ENCODE data around the gene NUB1.

The NUB1 gene

GRCh38 chr7:151366880-151367222 lies 25.2 kb downstream of the NUB1 start:
- Histone ChIP-seq H3K36me3 (peaks cover 24 to 52% (median 40%) of the 10 kb centered on the region in 11 experiments), H3K4me2 (peak overlapping the region in 2 of 11 experiments; percentile 52 to 69; a peak in 3 of 22 replicates), H3K4me3 (no peak overlapping the region), H4K20me1 (peaks cover 0 to 14% (median 0%) of the 10 kb centered on the region in 11 experiments; a peak in 7 of 22 replicates), H3K4me1 (peaks cover 0 to 16% (median 12%) of the 10 kb centered on the region in 10 experiments; a peak in 15 of 20 replicates), H3K9ac (peak overlapping the region in 1 of 11 experiments; percentile 0; a peak in 1 of 22 replicates), H3K27me3 (no peaks in the 10 kb centered on the region), H3K27ac (no peak overlapping the region), H3K9me3 (replicated peaks in 1 of 11) (no peaks in the 10 kb centered on the region)
- no peak for TF ChIP-seq Cebpa-rat (IDR thresholded peaks at IDR 0.05)

GRCh38 chr7:151367284-151367683 lies 25.7 kb downstream of the NUB1 start:
- Histone ChIP-seq H3K27me3 (no peaks in the 10 kb centered on the region), H3K4me2 (peak overlapping the region in 3 of 11 experiments; percentile 51 to 69 (median 52); a peak in 6 of 22 replicates), H3K27ac (no peak overlapping the region), H3K36me3 (peaks cover 20 to 50% (median 39%) of the 10 kb centered on the region in 11 experiments), H3K9ac (no peak overlapping the region), H3K4me1 (peaks cover 0 to 16% (median 12%) of the 10 kb centered on the region in 10 experiments; a peak in 15 of 20 replicates), H4K20me1 (peaks cover 0 to 16% (median under 1%) of the 10 kb centered on the region in 11 experiments; a peak in 11 of 22 replicates), H3K9me3 (replicated peaks in 1 of 11) (no peaks in the 10 kb centered on the region), H3K4me3 (no peak overlapping the region)
- no peak for TF ChIP-seq Cebpa-rat (IDR thresholded peaks at IDR 0.05)

GRCh38 chr7:151368136-151368571 lies 26.5 kb downstream of the NUB1 start:
- H3K4me3 ChIP-seq = no peak overlapping the region
- no peaks in the 10 kb centered on the region for H3K27me3 ChIP-seq
- peak overlapping the region in 2 of 11 experiments; percentile 30 to 52; a peak in 3 of 22 replicates for H3K4me2 ChIP-seq
- H3K36me3 ChIP-seq = peaks cover 14 to 48% (median 39%) of the 10 kb centered on the region in 11 experiments; a peak in 21 of 22 replicates
- H3K4me1 ChIP-seq = peaks cover 0 to 16% (median 12%) of the 10 kb centered on the region in 10 experiments; a peak in 15 of 20 replicates
- no peak for TF ChIP-seq Cebpa-rat (IDR thresholded peaks at IDR 0.05)
- no peak overlapping the region for H3K27ac ChIP-seq
- H4K20me1 ChIP-seq = peaks cover 0 to 19% (median 8%) of the 10 kb centered on the region in 11 experiments; a peak in 13 of 22 replicates
- no peaks in the 10 kb centered on the region for H3K9me3 ChIP-seq (replicated peaks in 1 of 11)
- no peak overlapping the region for H3K9ac ChIP-seq

- no peak for TF ChIP-seq Cebpa-rat (IDR thresholded peaks at IDR 0.05)
- Histone ChIP-seq H3K27me3 (no peaks in the 10 kb centered on the region), H4K20me1 (peaks cover 0 to 37% (median 15%) of the 10 kb centered on the region in 11 experiments; a peak in 14 of 22 replicates), H3K4me2 (no peak overlapping the region), H3K27ac (no peak overlapping the region), H3K36me3 (peaks cover 27 to 68% (median 62%) of the 10 kb centered on the region in 11 experiments), H3K9ac (no peak overlapping the region), H3K4me1 (peaks cover 0 to 14% (median 7%) of the 10 kb centered on the region in 10 experiments; a peak in 14 of 20 replicates), H3K9me3 (replicated peaks in 1 of 11) (no peaks in the 10 kb centered on the region), H3K4me3 (no peak overlapping the region)
These were observed 29.7 kb downstream of the NUB1 start for GRCh38 chr7:151371266-151371665.

- Histone ChIP-seq H3K4me2 (no peak overlapping the region), H3K27ac (no peak overlapping the region), H3K36me3 (peaks cover 42 to 79% (median 76%) of the 10 kb centered on the region in 11 experiments), H3K27me3 (no peaks in the 10 kb centered on the region), H3K4me3 (no peak overlapping the region), H3K4me1 (peaks cover 0 to 14% (median 4%) of the 10 kb centered on the region in 10 experiments; a peak in 12 of 20 replicates), H4K20me1 (peaks cover 0 to 36% (median 15%) of the 10 kb centered on the region in 11 experiments; a peak in 14 of 22 replicates), H3K9ac (peak overlapping the region in 1 of 11 experiments; percentile 3; a peak in 1 of 22 replicates), H3K9me3 (replicated peaks in 1 of 11) (no peaks in the 10 kb centered on the region)
- no peak for TF ChIP-seq Cebpa-rat (IDR thresholded peaks at IDR 0.05)
These were observed 31.1 kb downstream of the NUB1 start for GRCh38 chr7:151372612-151373265.

- peaks cover 0 to 9% (median 0%) of the 10 kb centered on the region in 10 experiments; a peak in 6 of 20 replicates for H3K4me1 ChIP-seq
- no peak overlapping the region for H3K9ac ChIP-seq
- no peak for TF ChIP-seq Cebpa-rat (IDR thresholded peaks at IDR 0.05)
- no peak overlapping the region for H3K4me2 ChIP-seq
- H3K4me3 ChIP-seq = no peak overlapping the region
- H3K27me3 ChIP-seq = no peaks in the 10 kb centered on the region
- H4K20me1 ChIP-seq = peaks cover 0 to 44% (median 15%) of the 10 kb centered on the region in 11 experiments; a peak in 14 of 22 replicates
- no peak overlapping the region for H3K27ac ChIP-seq
- no peaks in the 10 kb centered on the region for H3K9me3 ChIP-seq (replicated peaks in 1 of 11)
- H3K36me3 ChIP-seq = peaks cover 49 to 85% (median 80%) of the 10 kb centered on the region in 11 experiments
These were observed 32.0 kb downstream of the NUB1 start for GRCh38 chr7:151373599-151373998.

GRCh38 chr7:151374139-151374538 lies 32.5 kb downstream of the NUB1 start:
- Histone ChIP-seq H3K4me3 (no peak overlapping the region), H3K9me3 (replicated peaks in 1 of 11) (no peaks in the 10 kb centered on the region), H3K4me2 (no peak overlapping the region; a peak in 1 of 22 replicates), H3K9ac (peak overlapping the region in 1 of 11 experiments; percentile 14; a peak in 2 of 22 replicates), H3K36me3 (peaks cover 47 to 85% (median 77%) of the 10 kb centered on the region in 11 experiments), H3K27me3 (no peaks in the 10 kb centered on the region), H3K4me1 (peaks cover 0 to 8% (median 0%) of the 10 kb centered on the region in 10 experiments; a peak in 3 of 20 replicates), H4K20me1 (peaks cover 4 to 50% (median 15%) of the 10 kb centered on the region in 11 experiments; a peak in 15 of 22 replicates), H3K27ac (no peak overlapping the region)
- no peak for TF ChIP-seq Cebpa-rat (IDR thresholded peaks at IDR 0.05)

- H3K4me1 ChIP-seq = peaks cover 0 to 8% (median 0%) of the 10 kb centered on the region in 10 experiments; a peak in 3 of 20 replicates
- peaks cover 41 to 82% (median 71%) of the 10 kb centered on the region in 11 experiments for H3K36me3 ChIP-seq
- H3K4me3 ChIP-seq = no peak overlapping the region
- H3K9me3 ChIP-seq (replicated peaks in 1 of 11) = no peaks in the 10 kb centered on the region
- TF ChIP-seq Cebpa-rat (IDR thresholded peaks at IDR 0.05) = no peak
- peaks cover 5 to 56% (median 15%) of the 10 kb centered on the region in 11 experiments; a peak in 15 of 22 replicates for H4K20me1 ChIP-seq
- no peak overlapping the region; a peak in 1 of 22 replicates for H3K4me2 ChIP-seq
- no peak overlapping the region for H3K27ac ChIP-seq
- no peak overlapping the region for H3K9ac ChIP-seq
- H3K27me3 ChIP-seq = peaks cover 0 to under 1% (median 0%) of the 10 kb centered on the region in 11 experiments; a peak in 3 of 22 replicates
These were observed 33.1 kb downstream of the NUB1 start for GRCh38 chr7:151374726-151375125.

Measured in BLaER1 treated with 17β-estradiol and CSF1 and Interleukin-3, amounts not matched to agents 10 nM and 100 nM (cell line).